HG03457 (cell line): ENCODE results near the gene KRTAP22-2.

Source experiments
- ATAC-seq: cut with Tn5 transposase; IDR thresholded peaks from one replicate; pipeline ENCODE4 v1.9.1; 2021; ENCODE audit warnings: moderate number of reproducible peaks; ENCODE audit not compliant: unreplicated experiment

KRTAP22-2 gene

GRCh38 chr21:30563630-30564029 lies 26.6 kb downstream of the KRTAP22-2 start:
- ATAC-seq, result no peak

DNA sequence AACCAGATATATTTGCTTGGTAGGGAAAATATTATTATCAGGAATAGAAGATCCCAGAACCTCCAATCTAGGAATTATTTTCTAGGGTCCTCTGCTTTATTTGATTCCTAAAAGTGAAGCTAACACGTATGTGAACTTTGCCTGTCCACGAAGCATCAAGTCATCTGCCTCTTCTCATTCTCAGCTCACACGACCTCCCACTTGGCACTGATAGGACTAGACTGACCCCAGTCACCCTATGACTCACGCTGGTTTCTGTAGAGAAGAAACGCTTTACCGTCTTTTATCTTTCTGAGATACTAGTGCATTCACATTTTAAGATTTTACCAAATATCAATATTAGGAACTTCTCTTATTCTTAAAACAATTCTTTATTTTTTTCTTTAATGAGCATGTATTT lies 27.1 kb downstream of the KRTAP22-2 start:
- ATAC-seq, result no peak

DNA sequence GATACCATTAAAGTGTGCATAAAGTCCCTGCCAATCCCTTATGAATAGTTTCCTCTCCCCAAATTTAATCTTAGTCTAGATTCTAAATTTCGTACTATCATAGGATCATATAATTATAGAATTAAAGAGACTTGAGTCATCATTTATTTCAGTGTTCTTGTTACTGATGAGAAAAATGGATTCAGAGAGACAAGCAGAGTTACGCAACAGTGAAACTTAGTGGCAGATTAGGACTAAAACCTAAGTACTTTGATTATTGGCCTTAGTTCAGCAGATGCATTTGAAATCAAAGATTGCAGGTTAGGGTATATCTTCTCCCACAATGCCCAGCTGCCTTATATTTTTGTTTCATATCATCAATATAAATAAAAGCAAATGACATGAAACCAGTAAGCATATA lies 28.2 kb downstream of the KRTAP22-2 start:
- no peak for ATAC-seq

- ATAC-seq, result no peak
Measured at GRCh38 chr21:30561264-30561895, 28.8 kb downstream of the KRTAP22-2 start, which contains the start of gene KRTAP19-7. Gene KRTAP19-7 (minus strand): TSS chr21:30561314. CDS start chr21:30561289, 25 bp downstream.

- ATAC-seq, result no peak
Measured at GRCh38 chr21:30555095-30555494, 35.1 kb downstream of the KRTAP22-2 start.

- no peak for ATAC-seq
Measured at GRCh38 chr21:30552782-30553181, 37.4 kb downstream of the KRTAP22-2 start.

- ATAC-seq, result no peak
Measured at GRCh38 chr21:30541764-30542163, 48.4 kb downstream of the KRTAP22-2 start, which contains the start of gene KRTAP19-6. Gene KRTAP19-6 (minus strand): TSS chr21:30541864. CDS start chr21:30541833, 31 bp downstream.
